CD4-positive, alpha-beta memory T cell (primary cell): Measurements from ENCODE around the gene EXOC3L1. TPM values are rescaled to one million over a fixed set of nuclear protein-coding genes. Genes with fewer than 3 reads are reported as not detected.

Source experiments
- CTCF ChIA-PET: fragments of 350-600 bp; sonication (Branson Sonifier 250); formaldehyde crosslinking; loops from one replicate; lab custom pipeline; 2021; ENCODE audit warnings: inconsistent platforms; ENCODE audit not compliant: partially characterized antibody; lab: Charles Lee
- POLR2A ChIA-PET: fragments of 350-600 bp; sonication (Branson Sonifier 250); formaldehyde crosslinking; loops from one replicate; lab custom pipeline; 2021; ENCODE audit not compliant: partially characterized antibody; lab: Charles Lee
- DNase-seq, 5 donors: peaks; one replicate each; pipeline versions ENCODE4 v3.0.0 to v3.0.0-alpha.2; 2020 to 2022; ENCODE audit warnings: mixed read lengths in 1 of 5
- H3K27ac ChIP-seq: one replicate; pipeline ENCODE4 v1.7.0; 2013; ENCODE audit warnings: low read depth, low read length
- H3K27me3 ChIP-seq: 2 replicates; pipeline ENCODE4 v1.7.0; 2013; ENCODE audit warnings: mild to moderate bottlenecking, low read length, moderate library complexity; ENCODE audit not compliant: insufficient read depth
- H3K36me3 ChIP-seq: 2 replicates; pipeline ENCODE4 v1.7.0; 2013; ENCODE audit warnings: mild to moderate bottlenecking, low read length, moderate library complexity; ENCODE audit not compliant: insufficient read depth
- H3K4me1 ChIP-seq: 2 replicates; pipeline ENCODE4 v1.7.0; 2013; ENCODE audit warnings: mild to moderate bottlenecking, low read length, moderate library complexity; ENCODE audit not compliant: insufficient read depth
- H3K4me3 ChIP-seq, 2 donors: one replicate each; pipeline ENCODE4 v1.7.0; 2013; ENCODE audit warnings: low read length in 2 of 2, mild to moderate bottlenecking in 1 of 2
- H3K9me3 ChIP-seq, 2 donors: one replicate each; pipeline ENCODE4 v1.7.0; 2013; ENCODE audit warnings: low read length in 2 of 2, control low read depth in 1 of 2; ENCODE audit not compliant: control insufficient read depth in 1 of 2
- H3K27ac Mint-ChIP-seq, 7 donors: one replicate each; pipeline ENCODE4 v1.8.0; 2020 to 2021; ENCODE audit warnings: mixed read lengths in 7 of 7, mild to moderate bottlenecking in 6 of 7, inconsistent platforms in 3 of 7, moderate library complexity in 3 of 7
- H3K27me3 Mint-ChIP-seq, 2 donors: one replicate each; pipeline ENCODE4 v1.8.0; 2020 to 2021; ENCODE audit warnings: mixed read lengths in 2 of 2
- H3K36me3 Mint-ChIP-seq, 2 donors: one replicate each; pipeline ENCODE4 v1.8.0; 2020 to 2021; ENCODE audit warnings: mixed read lengths in 2 of 2, inconsistent platforms in 1 of 2, mild to moderate bottlenecking in 1 of 2
- H3K4me1 Mint-ChIP-seq, 4 donors: one replicate each; pipeline ENCODE4 v1.8.0; 2020 to 2021; ENCODE audit warnings: mixed read lengths in 4 of 4, mild to moderate bottlenecking in 1 of 4
- H3K4me3 Mint-ChIP-seq, 8 donors: one replicate each; pipeline ENCODE4 v1.8.0; 2020 to 2021; ENCODE audit warnings: mixed read lengths in 8 of 8, mild to moderate bottlenecking in 7 of 8, moderate library complexity in 6 of 8, inconsistent platforms in 3 of 8
- H3K9me3 Mint-ChIP-seq, 8 donors: one replicate each; pipeline ENCODE4 v1.8.0; 2020 to 2021; ENCODE audit warnings: mixed read lengths in 8 of 8, mild to moderate bottlenecking in 5 of 8, inconsistent platforms in 3 of 8, moderate library complexity in 1 of 8
- intact Hi-C: fragments of 100-400 bp; cut with micrococcal nuclease; formaldehyde crosslinking; loops from one replicate; pipeline ENCODE4 v1.15.1; 2023
- polyA plus RNA-seq, 2 donors: library from polyadenylated mRNA; unstranded; fragments of 300-500 nt; fragmentation: Illumina TruSeq; gene quantifications; one replicate each; pipeline ENCODE4 v1.2.3, GENCODE V29; 2021
- total RNA-seq, 2 experiments: library from RNA; stranded (reverse); gene quantifications; one replicate each; pipeline ENCODE4 v1.2.3, GENCODE V29; 2021

Gene EXOC3L1
- total RNA-seq, result not detected
- polyA plus RNA-seq, result under 1 TPM in 1 of 2 donors, not detected in 1; 0.21 TPM

- ChIA-PET CTCF (interaction anchor here (1.1 to 1.3 kb wide), 2 partner anchors 38 to 212 kb away, joined by 3 read pairs; no protein-coding TSS in a partner anchor), POLR2A (interaction anchor here (0.7 to 2.1 kb wide), 4 partner anchors 16 to 37 kb away, joined by 3 to 7 read pairs (median 4); partner anchors contain the start of gene TMEM208)
- Mint-ChIP-seq H3K4me3 (peak within 1 kb of the TSS in 4 of 8 donors; percentile 10 to 57 (median 32)), H3K4me1 (peaks cover 23 to 41% (median 34%) of the 10 kb centered on the region in 4 donors), H3K36me3 (peaks cover 0 to 26% of the 10 kb centered on the region in 2 donors), H3K27me3 (peaks cover 0 to 2% of the 10 kb centered on the region in 2 donors), H3K27ac (peak within 1 kb of the TSS in 1 of 7 donors; percentile 85), H3K9me3 (no peaks in the 10 kb centered on the region)
- peaks cover 38% of the 10 kb centered on the region for H3K4me1 ChIP-seq
- H3K27ac ChIP-seq, result no peak within 1 kb of the TSS
- intact Hi-C loops, result no loop called here
- no peaks in the 10 kb centered on the region for H3K9me3 ChIP-seq
- H3K36me3 ChIP-seq, result peaks cover 13% of the 10 kb centered on the region
- no peak within 1 kb of the TSS for H3K4me3 ChIP-seq
- DNase-seq, result no peak
- no peaks in the 10 kb centered on the region for H3K27me3 ChIP-seq
Observed at GRCh38 chr16:67190041-67190440, at the start of gene EXOC3L1. Gene EXOC3L1, minus strand, starts transcription at chr16:67190136. Its CDS starts 460 bp downstream, at chr16:67189676.

GRCh38 chr16:67238806-67239470 is 49.0 kb upstream of the EXOC3L1 start:
- H3K27ac ChIP-seq, result no peak overlapping the region
- intact Hi-C loops, result no loop called here
- Mint-ChIP-seq H3K4me3 (no peak overlapping the region), H3K27ac (peak overlapping the region in 5 of 7 donors; percentile 2 to 72 (median 62)), H3K4me1 (peaks cover 10 to 32% (median 22%) of the 10 kb centered on the region in 4 donors), H3K9me3 (no peaks in the 10 kb centered on the region), H3K27me3 (no peaks in the 10 kb centered on the region), H3K36me3 (peaks cover 22 to 44% of the 10 kb centered on the region in 2 donors)
- peaks cover 26% of the 10 kb centered on the region for H3K4me1 ChIP-seq
- no peak overlapping the region for H3K4me3 ChIP-seq
- DNase-seq, result no peak
- peaks cover 27% of the 10 kb centered on the region for H3K36me3 ChIP-seq
- ChIA-PET CTCF (interaction anchor here (1.1 to 1.4 kb wide), 5 partner anchors 8 to 274 kb away, joined by 3 read pairs; partner anchors contain the start of genes FHOD1 and TMEM208), POLR2A (interaction anchor here (1.3 to 17.2 kb wide), 3 partner anchors 7 to 79 kb away, joined by 5 to 259 read pairs (median 44); partner anchors contain the start of genes FBXL8, FHOD1, SLC9A5 and TMEM208)
- no peaks in the 10 kb centered on the region for H3K9me3 ChIP-seq
- no peaks in the 10 kb centered on the region for H3K27me3 ChIP-seq

- Histone ChIP-seq H3K36me3 (peaks cover 29% of the 10 kb centered on the region), H3K9me3 (no peaks in the 10 kb centered on the region), H3K4me1 (peaks cover 20% of the 10 kb centered on the region), H3K4me3 (no peak overlapping the region), H3K27me3 (no peaks in the 10 kb centered on the region), H3K27ac (no peak overlapping the region)
- intact Hi-C loops, result no loop called here
- Mint-ChIP-seq H3K4me3 (no peak overlapping the region), H3K27me3 (no peaks in the 10 kb centered on the region), H3K27ac (peak overlapping the region in 5 of 7 donors; percentile 9 to 70 (median 48)), H3K9me3 (no peaks in the 10 kb centered on the region), H3K36me3 (peaks cover 25 to 50% of the 10 kb centered on the region in 2 donors), H3K4me1 (peaks cover 9 to 26% (median 17%) of the 10 kb centered on the region in 4 donors)
- DNase-seq, result no peak
- CTCF ChIA-PET, result interaction anchor here (1.1 to 1.4 kb wide), 4 partner anchors 9 to 275 kb away, joined by 3 read pairs; partner anchors contain the start of gene FHOD1
- POLR2A ChIA-PET, result interaction anchor here (1.3 to 17.2 kb wide), 4 partner anchors 7 to 79 kb away, joined by 3 to 259 read pairs (median 24); partner anchors contain the start of genes FBXL8, FHOD1, SLC9A5 and TMEM208
Observed at GRCh38 chr16:67238278-67238575, 48.3 kb upstream of the EXOC3L1 start.

- H3K27me3 ChIP-seq, result no peaks in the 10 kb centered on the region
- peak overlapping the region in 5 of 7 donors; percentile 51 to 92 (median 80) for H3K27ac Mint-ChIP-seq
- intact Hi-C loops, result no loop called here
Observed at GRCh38 chr16:67237396-67238277, 47.7 kb upstream of the EXOC3L1 start.

GRCh38 chr16:67236563-67237395 is 46.8 kb upstream of the EXOC3L1 start:
- CTCF ChIA-PET, result interaction anchor here (1.5 to 2.2 kb wide), 2 partner anchors 13 to 52 kb away, joined by 5 to 7 read pairs; no protein-coding TSS in a partner anchor
- Mint-ChIP-seq H3K36me3 (peaks cover 25 to 49% of the 10 kb centered on the region in 2 donors), H3K4me3 (peak overlapping the region; percentile 71 to 88 (median 81)), H3K4me1 (peaks cover 8 to 26% (median 14%) of the 10 kb centered on the region in 4 donors), H3K27ac (peak overlapping the region; percentile 92 to 99 (median 97)), H3K27me3 (no peaks in the 10 kb centered on the region), H3K9me3 (no peaks in the 10 kb centered on the region)
- intact Hi-C loops, result loop anchor here (1.0 kb wide), 2 partner anchors 9 to 11 kb away; partner anchors contain the start of genes FHOD1 and TMEM208
- peak; percentile 83 to 87 (median 84) for DNase-seq
- Histone ChIP-seq H3K9me3 (no peaks in the 10 kb centered on the region), H3K4me3 (peak overlapping the region; percentile 17), H3K36me3 (peaks cover 32% of the 10 kb centered on the region), H3K27ac (peak overlapping the region; percentile 56), H3K4me1 (peaks cover 13% of the 10 kb centered on the region), H3K27me3 (no peaks in the 10 kb centered on the region)
- POLR2A ChIA-PET, result interaction anchor here (0.5 to 17.2 kb wide), 7 partner anchors 9 to 356 kb away, joined by 3 to 259 read pairs (median 3); partner anchors contain the start of genes FHOD1, PDP2, SLC9A5 and TMEM208

More at GRCh38 chr16:67237396-67238277, 47.7 kb upstream of the EXOC3L1 start:
- H3K4me3 ChIP-seq, result no peak overlapping the region
- no peaks in the 10 kb centered on the region for H3K9me3 ChIP-seq
- peaks cover 9 to 26% (median 17%) of the 10 kb centered on the region in 4 donors for H3K4me1 Mint-ChIP-seq
- H3K27me3 Mint-ChIP-seq, result no peaks in the 10 kb centered on the region
- peaks cover 17% of the 10 kb centered on the region for H3K4me1 ChIP-seq
- H3K27ac ChIP-seq, result no peak overlapping the region
- peak overlapping the region in 1 of 8 donors; percentile 6 for H3K4me3 Mint-ChIP-seq
- H3K36me3 Mint-ChIP-seq, result peaks cover 25 to 51% of the 10 kb centered on the region in 2 donors
- ChIA-PET POLR2A (interaction anchor here (1.3 to 17.2 kb wide), 4 partner anchors 8 to 78 kb away, joined by 3 to 259 read pairs (median 24); partner anchors contain the start of genes FBXL8, FHOD1, SLC9A5 and TMEM208), CTCF (interaction anchor here (1.1 to 1.4 kb wide), 4 partner anchors 10 to 275 kb away, joined by 3 read pairs; partner anchors contain the start of gene FHOD1)
- peaks cover 30% of the 10 kb centered on the region for H3K36me3 ChIP-seq
- DNase-seq, result no peak
- H3K9me3 Mint-ChIP-seq, result no peaks in the 10 kb centered on the region
